Endodermal cell (in vitro differentiated cells): ENCODE results near the gene TMEM123. TPM values are rescaled to one million over a fixed set of nuclear protein-coding genes. Genes with fewer than 3 reads are reported as not detected.

Experiments
- DNase-seq: peaks from one replicate; pipeline ENCODE4 v3.0.0-alpha.2; 2017
- H3K27ac ChIP-seq: 2 replicates; pipeline ENCODE4 v1.5.1; 2013; ENCODE audit warnings: mild to moderate bottlenecking, low read depth, low read length, moderate library complexity
- H3K27me3 ChIP-seq: 2 replicates; pipeline ENCODE4 v1.6.1; 2013; ENCODE audit warnings: mild to moderate bottlenecking, low read length, moderate library complexity; ENCODE audit not compliant: insufficient read depth, control insufficient read depth, poor library complexity, severe bottlenecking
- H3K36me3 ChIP-seq: 2 replicates; pipeline ENCODE4 v1.7.0; 2013; ENCODE audit warnings: mild to moderate bottlenecking, low read length, moderate library complexity; ENCODE audit not compliant: control insufficient read depth, insufficient read depth
- H3K4me1 ChIP-seq: one replicate; pipeline ENCODE4 v1.7.0; 2013; ENCODE audit warnings: low read length; ENCODE audit not compliant: control insufficient read depth, insufficient read depth
- H3K4me3 ChIP-seq: 2 replicates; pipeline ENCODE4 v1.5.1; 2013; ENCODE audit warnings: mild to moderate bottlenecking, low read length, moderate library complexity
- H3K9ac ChIP-seq: 2 replicates; pipeline ENCODE4 v1.6.1; 2013; ENCODE audit warnings: mild to moderate bottlenecking, low read length, moderate library complexity; ENCODE audit not compliant: poor library complexity, severe bottlenecking; ENCODE audit errors: extremely low read depth
- H3K9me3 ChIP-seq: 2 replicates; pipeline ENCODE4 v1.6.1; 2013; ENCODE audit warnings: mild to moderate bottlenecking, low read length, moderate library complexity; ENCODE audit not compliant: control insufficient read depth
- H3K27ac Mint-ChIP-seq: 2 replicates; pipeline ENCODE4 v1.8.0; 2020; ENCODE audit warnings: mixed read lengths
- H3K27me3 Mint-ChIP-seq: 2 replicates; pipeline ENCODE4 v1.8.0; 2021; ENCODE audit warnings: mild to moderate bottlenecking, mixed read lengths; ENCODE audit not compliant: insufficient read depth
- H3K36me3 Mint-ChIP-seq: 2 replicates; pipeline ENCODE4 v1.8.0; 2020; ENCODE audit warnings: low read depth, mixed read lengths
- H3K4me1 Mint-ChIP-seq: 2 replicates; pipeline ENCODE4 v1.8.0; 2020; ENCODE audit warnings: mixed read lengths
- H3K4me3 Mint-ChIP-seq: 2 replicates; pipeline ENCODE4 v1.8.0; 2020; ENCODE audit warnings: mild to moderate bottlenecking, moderate library complexity, mixed read lengths
- H3K9me3 Mint-ChIP-seq: 2 replicates; pipeline ENCODE4 v1.8.0; 2020; ENCODE audit warnings: mild to moderate bottlenecking, mixed read lengths
- CTCF ChIP-seq: fragments of 200-600 bp; sonication (generic); conservative IDR thresholded peaks from 2 replicates; pipeline ENCODE4 v1.5.0; 2021; ENCODE audit warnings: antibody characterized with exemption, mild to moderate bottlenecking
- WGBS, 2 experiments: methylation state at CpG; one replicate each; pipeline versions ENCODE4 v1.1.5 to v1.1.7; 2013; ENCODE audit warnings: missing lambda C conversion rate in 2 of 2, mixed read lengths in 1 of 2; ENCODE audit not compliant: insufficient coverage in 1 of 2, insufficient read length in 1 of 2; 5-methylcytosine and 5-hydroxymethylcytosine counted together
- total RNA-seq, 2 donors: library from RNA; stranded (reverse); fragmentation: NEBNext Ultra II Directional in 1 of 2; extraction: Animal tissue kit (Norgen Biotek cat#: 25700) in 1 of 2; gene quantifications; 2 replicates in 1 of 2; 3 replicates in 1 of 2; pipeline ENCODE4 v1.2.1, GENCODE V29; 2021

Gene TMEM123
- total RNA-seq, 2 donors from 2014 or later = 216 to 256 TPM

GRCh38 chr11:102382384-102382783, 70.2 kb downstream of the TMEM123 start:
- no peak for TF ChIP-seq CTCF
- Histone ChIP-seq H3K36me3 (peaks cover 60% of the 10 kb centered on the region), H3K27ac (no peak overlapping the region), H3K27me3 (no peaks in the 10 kb centered on the region), H3K4me3 (no peak overlapping the region), H3K4me1 (peaks cover 11% of the 10 kb centered on the region), H3K9me3 (no peaks in the 10 kb centered on the region), H3K9ac (no peak overlapping the region)
- DNase-seq = no peak
- Mint-ChIP-seq H3K27me3 (no peaks in the 10 kb centered on the region), H3K36me3 (peaks cover 60% of the 10 kb centered on the region), H3K4me1 (peaks cover 63% of the 10 kb centered on the region), H3K27ac (no peak overlapping the region), H3K4me3 (no peak overlapping the region), H3K9me3 (no peaks in the 10 kb centered on the region)
- 91 to 100% methylated on average over 1 to 3 of the region's 3 CpGs for WGBS, 2 experiments

- Mint-ChIP-seq H3K9me3 (peaks cover 2% of the 10 kb centered on the region), H3K36me3 (peaks cover 58% of the 10 kb centered on the region), H3K27me3 (no peaks in the 10 kb centered on the region), H3K4me3 (no peak overlapping the region), H3K27ac (no peak overlapping the region), H3K4me1 (peaks cover 46% of the 10 kb centered on the region)
- Histone ChIP-seq H3K4me3 (no peak overlapping the region), H3K4me1 (peaks cover 3% of the 10 kb centered on the region), H3K27ac (no peak overlapping the region), H3K9ac (no peak overlapping the region), H3K27me3 (no peaks in the 10 kb centered on the region), H3K9me3 (no peaks in the 10 kb centered on the region), H3K36me3 (peaks cover 60% of the 10 kb centered on the region)
- DNase-seq = no peak
- TF ChIP-seq CTCF = no peak
Observed at GRCh38 chr11:102378818-102379217, 73.7 kb downstream of the TMEM123 start.

- H3K4me3 ChIP-seq = no peak overlapping the region
Observed at GRCh38 chr11:102377891-102378290, 74.7 kb downstream of the TMEM123 start.

More at GRCh38 chr11:102377891-102378290, 74.7 kb downstream of the TMEM123 start:
- H3K36me3 Mint-ChIP-seq = peaks cover 60% of the 10 kb centered on the region
- Histone ChIP-seq H3K27ac (no peak overlapping the region), H3K27me3 (no peaks in the 10 kb centered on the region), H3K36me3 (peaks cover 60% of the 10 kb centered on the region), H3K9me3 (no peaks in the 10 kb centered on the region), H3K9ac (no peak overlapping the region), H3K4me1 (peaks cover 3% of the 10 kb centered on the region)
- H3K4me1 Mint-ChIP-seq = peaks cover 37% of the 10 kb centered on the region
- H3K27me3 Mint-ChIP-seq = no peaks in the 10 kb centered on the region
- DNase-seq = no peak
- no peak overlapping the region for H3K4me3 Mint-ChIP-seq
- no peak overlapping the region for H3K27ac Mint-ChIP-seq
- no peak for TF ChIP-seq CTCF
- 95% methylated on average over 2 of the region's 2 CpGs; no CpG with 5 or more reads in 1 of the 2 experiments for WGBS, 2 experiments
- peaks cover 4% of the 10 kb centered on the region for H3K9me3 Mint-ChIP-seq
